ENCODE results near the gene NTN3. TPM values are rescaled to one million over a fixed set of nuclear protein-coding genes. Genes with fewer than 3 reads are reported as not detected.

NTN3 gene
- total RNA-seq, 1 donor from 2014 or later, result 17.9 TPM

DNA sequence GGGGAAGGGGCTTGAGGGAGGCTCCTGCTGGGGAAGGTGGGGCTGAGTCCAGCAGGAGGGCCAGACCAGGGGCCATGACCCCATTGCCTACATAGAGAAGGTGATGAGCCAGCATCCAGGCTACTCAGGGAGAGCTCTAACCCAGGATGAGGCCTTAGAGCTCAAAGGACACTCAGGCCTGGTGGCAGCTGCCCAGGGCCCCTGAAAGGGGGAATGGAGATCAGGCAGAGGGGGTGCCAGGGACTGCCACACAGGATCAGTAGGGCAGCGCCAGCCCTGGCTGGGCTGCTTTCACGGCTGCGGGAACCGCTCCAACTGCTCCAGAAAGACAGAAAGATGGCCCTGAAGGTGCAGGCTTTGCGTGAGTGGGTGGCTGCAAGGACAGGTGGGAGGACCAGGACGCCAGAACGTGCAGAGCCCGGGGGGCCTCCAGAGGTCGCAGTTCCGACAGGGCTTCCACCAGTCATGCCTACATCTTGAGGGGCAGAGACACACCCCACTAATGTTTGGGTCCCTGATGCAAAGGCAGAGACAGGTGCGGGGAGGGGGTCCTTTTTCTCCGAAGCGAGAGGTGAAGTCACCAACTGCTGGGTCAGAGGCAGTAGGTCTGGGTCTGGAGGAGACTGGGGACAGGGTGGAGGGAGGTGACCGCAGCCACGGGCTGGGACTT, 41.8 kb downstream of the NTN3 start:
- H3K36me3 Mint-ChIP-seq, result no peaks in the 10 kb centered on the region
- H3K4me1 Mint-ChIP-seq, result peaks cover 47% of the 10 kb centered on the region
- H3K9me3 Mint-ChIP-seq, result no peaks in the 10 kb centered on the region
- H3K27ac Mint-ChIP-seq, result peak overlapping the region; percentile 91
- H3K4me3 Mint-ChIP-seq, result peak overlapping the region; percentile 69
- DNase-seq (ENCODE audit: low spot score in 2 of 2, unreplicated experiment in 2 of 2), result no peak
- TF ChIP-seq, protein P1, sequence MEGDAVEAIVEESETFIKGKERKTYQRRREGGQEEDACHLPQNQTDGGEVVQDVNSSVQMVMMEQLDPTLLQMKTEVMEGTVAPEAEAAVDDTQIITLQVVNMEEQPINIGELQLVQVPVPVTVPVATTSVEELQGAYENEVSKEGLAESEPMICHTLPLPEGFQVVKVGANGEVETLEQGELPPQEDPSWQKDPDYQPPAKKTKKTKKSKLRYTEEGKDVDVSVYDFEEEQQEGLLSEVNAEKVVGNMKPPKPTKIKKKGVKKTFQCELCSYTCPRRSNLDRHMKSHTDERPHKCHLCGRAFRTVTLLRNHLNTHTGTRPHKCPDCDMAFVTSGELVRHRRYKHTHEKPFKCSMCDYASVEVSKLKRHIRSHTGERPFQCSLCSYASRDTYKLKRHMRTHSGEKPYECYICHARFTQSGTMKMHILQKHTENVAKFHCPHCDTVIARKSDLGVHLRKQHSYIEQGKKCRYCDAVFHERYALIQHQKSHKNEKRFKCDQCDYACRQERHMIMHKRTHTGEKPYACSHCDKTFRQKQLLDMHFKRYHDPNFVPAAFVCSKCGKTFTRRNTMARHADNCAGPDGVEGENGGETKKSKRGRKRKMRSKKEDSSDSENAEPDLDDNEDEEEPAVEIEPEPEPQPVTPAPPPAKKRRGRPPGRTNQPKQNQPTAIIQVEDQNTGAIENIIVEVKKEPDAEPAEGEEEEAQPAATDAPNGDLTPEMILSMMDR (IDR thresholded peaks at IDR 0.05; ENCODE audit: unreplicated experiment), result no peak
- peaks cover 3% of the 10 kb centered on the region for H3K27me3 Mint-ChIP-seq (ENCODE audit: low read depth)

DNA sequence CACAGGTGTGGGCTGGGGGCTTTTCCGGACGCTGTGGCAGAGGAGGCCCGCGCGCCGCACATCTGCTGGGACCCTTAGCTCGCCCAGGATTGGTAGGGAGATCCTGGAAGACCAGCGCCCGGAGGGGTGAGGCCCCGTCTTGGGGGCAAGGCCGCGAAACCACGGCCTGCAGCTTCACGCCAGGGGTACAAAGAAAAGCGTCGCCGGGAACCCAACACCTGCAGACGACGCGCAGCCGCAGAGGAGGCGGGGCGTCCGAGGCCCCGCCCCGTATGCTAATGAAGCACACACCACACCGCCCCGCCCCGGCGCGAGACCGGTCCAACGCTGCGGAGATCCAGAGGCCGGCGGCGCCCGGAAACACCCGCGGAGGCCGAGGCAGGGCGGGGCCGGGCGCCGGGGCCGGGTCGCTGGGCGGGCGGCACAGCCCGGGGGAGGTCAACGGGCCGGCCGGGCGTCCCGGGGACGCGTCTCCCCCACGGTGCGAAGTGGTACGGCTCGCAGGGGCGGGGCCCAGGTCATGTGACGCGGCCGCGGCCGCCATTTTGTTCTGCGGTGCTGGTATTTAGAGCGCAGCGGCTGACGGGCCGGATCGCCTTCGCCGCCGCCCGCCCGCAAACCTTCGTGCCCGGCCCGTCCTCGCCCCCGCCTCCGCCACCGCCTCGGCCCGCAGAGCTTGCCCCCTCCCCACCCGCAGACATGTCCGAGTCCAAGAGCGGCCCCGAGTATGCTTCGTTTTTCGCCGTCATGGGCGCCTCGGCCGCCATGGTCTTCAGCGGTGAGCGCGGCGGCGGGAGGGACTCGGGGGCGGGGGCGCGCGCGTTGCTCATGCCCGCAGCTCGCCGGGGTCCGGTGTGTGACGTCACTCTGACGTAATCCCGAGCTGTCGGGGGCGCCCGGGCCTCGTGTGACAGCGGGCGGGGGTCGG, 42.6 kb downstream of the NTN3 start, which contains the start of gene ATP6V0C:
Gene ATP6V0C, plus strand, starts transcription at position 548 of the 928 bp plus-strand sequence. Its CDS starts 152 bp downstream, at position 700.
- Mint-ChIP-seq H3K9me3 (no peaks in the 10 kb centered on the region), H3K4me1 (peaks cover 47% of the 10 kb centered on the region), H3K4me3 (peak within 1 kb of the TSS; percentile 90), H3K27me3 (ENCODE audit: low read depth) (peaks cover 3% of the 10 kb centered on the region), H3K36me3 (no peaks in the 10 kb centered on the region), H3K27ac (peak within 1 kb of the TSS; percentile 96)
- TF ChIP-seq, protein P1 (IDR thresholded peaks at IDR 0.05; ENCODE audit: unreplicated experiment), result no peak
- DNase-seq (ENCODE audit: low spot score in 2 of 2, unreplicated experiment in 2 of 2), result peak; percentile 92 to 93

DNA sequence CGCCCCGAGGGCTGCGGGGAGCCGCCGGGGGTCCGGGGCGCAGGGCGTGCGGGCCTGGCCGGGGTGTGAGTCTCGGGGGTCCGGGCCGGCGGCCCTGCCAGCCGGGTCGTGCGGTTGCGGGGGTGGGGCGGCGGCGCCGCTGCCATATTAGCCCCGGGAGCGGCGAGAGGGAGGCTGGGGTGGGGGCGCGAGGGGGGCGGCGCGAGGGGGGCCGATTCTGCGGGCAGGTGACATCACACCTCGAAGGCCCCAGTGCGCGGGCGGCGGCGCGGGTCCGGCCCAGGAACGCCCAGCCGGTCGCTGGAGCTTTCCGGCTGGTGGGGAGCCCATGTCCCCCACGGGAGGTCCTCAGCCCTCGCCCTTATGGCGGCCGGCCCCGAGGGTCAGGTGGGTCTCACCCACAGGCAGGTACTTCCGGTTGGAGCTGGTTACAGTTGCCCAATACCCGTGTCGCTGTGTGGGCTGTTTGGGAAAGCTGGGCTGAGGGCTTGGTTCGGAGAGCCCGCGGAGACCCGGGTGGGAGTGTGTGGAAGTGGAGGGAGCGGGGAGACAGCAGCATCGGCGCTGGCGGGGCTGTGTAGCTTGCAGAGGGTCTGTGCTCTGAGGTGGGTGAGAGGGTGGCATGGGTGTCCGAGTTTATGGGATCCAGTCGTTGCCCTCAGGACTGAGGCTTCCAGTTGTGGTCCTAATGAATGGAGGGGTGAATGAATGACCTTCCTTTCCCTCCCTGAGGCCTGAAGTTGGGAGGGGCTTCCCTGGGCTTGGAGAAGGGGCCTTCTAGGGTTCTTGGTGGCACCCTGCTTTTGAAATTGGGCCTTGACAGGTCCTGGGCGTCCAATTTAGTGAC, 43.5 kb downstream of the NTN3 start:
- no peaks in the 10 kb centered on the region for H3K36me3 Mint-ChIP-seq
- peak overlapping the region; percentile 90 for H3K4me3 Mint-ChIP-seq
- H3K27ac Mint-ChIP-seq, result peak overlapping the region; percentile 95
- H3K4me1 Mint-ChIP-seq, result peaks cover 50% of the 10 kb centered on the region
- peaks cover 3% of the 10 kb centered on the region for H3K27me3 Mint-ChIP-seq (ENCODE audit: low read depth)
- no peak for DNase-seq (ENCODE audit: low spot score in 2 of 2, unreplicated experiment in 2 of 2)
- TF ChIP-seq, protein P1 (IDR thresholded peaks at IDR 0.05; ENCODE audit: unreplicated experiment), result no peak
- no peaks in the 10 kb centered on the region for H3K9me3 Mint-ChIP-seq

DNA sequence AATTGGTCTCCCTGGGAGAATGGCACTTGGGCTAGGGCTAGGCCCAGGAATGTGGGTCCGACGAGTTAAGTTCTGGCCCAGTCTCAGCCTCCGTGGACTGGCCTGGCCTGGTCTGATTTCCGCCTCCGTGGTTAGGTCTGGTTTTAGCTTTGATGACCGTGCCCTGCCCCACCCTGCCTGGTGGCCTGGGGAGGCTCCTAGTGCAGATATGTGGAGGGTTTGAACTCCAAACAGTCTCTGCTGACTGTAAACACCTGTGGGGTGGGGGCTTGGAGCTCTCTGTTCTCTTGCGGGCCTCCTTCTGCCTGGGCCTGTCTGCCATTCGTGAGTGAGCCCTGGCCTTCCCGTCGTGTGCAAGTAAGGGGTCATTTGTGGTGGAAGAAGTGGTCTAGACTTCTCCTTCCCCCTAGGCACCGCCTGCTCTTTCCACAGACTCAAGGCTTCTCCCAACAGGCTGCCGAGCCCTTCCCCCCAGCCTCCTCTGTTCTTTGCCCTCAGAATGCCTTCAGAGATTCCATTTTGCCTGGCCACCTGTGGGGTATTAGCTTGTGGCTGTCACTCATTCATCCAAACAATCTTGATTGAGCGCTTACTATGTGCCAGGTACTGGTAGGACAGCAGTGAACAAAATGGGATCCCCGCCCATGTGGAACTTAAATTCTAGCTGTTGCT, 44.2 kb downstream of the NTN3 start:
- Mint-ChIP-seq H3K4me1 (peaks cover 53% of the 10 kb centered on the region), H3K9me3 (no peaks in the 10 kb centered on the region), H3K27ac (peak overlapping the region; percentile 95), H3K36me3 (no peaks in the 10 kb centered on the region), H3K27me3 (ENCODE audit: low read depth) (peaks cover 3% of the 10 kb centered on the region), H3K4me3 (peak overlapping the region; percentile 90)
- no peak for DNase-seq (ENCODE audit: low spot score in 2 of 2, unreplicated experiment in 2 of 2)
- TF ChIP-seq, protein P1 (IDR thresholded peaks at IDR 0.05; ENCODE audit: unreplicated experiment), result no peak
